Endothelial cell of umbilical vein (primary cell): ENCODE results near the gene DNAH11. TPM values are rescaled to one million over a fixed set of nuclear protein-coding genes. Genes with fewer than 3 reads are reported as not detected.

Experiments
- BruUV-seq: library from RNA; stranded (reverse); fragments of 400-500 nt; replicated peaks from 2 replicates; lab custom pipeline; 2021; lab: Mats Ljungman, UMichigan
- CTCF ChIA-PET: fragments of 300-600, 350-600 bp; sonication (Branson Sonifier 250); formaldehyde crosslinking; loops from one replicate; lab custom pipeline; 2021; ENCODE audit warnings: antibody characterized with exemption, inconsistent platforms; lab: Charles Lee
- POLR2A ChIA-PET: fragments of 300-600, 350-600 bp; sonication (Branson Sonifier 250); formaldehyde crosslinking; loops from one replicate; lab custom pipeline; 2021; ENCODE audit warnings: antibody characterized with exemption, inconsistent platforms; lab: Charles Lee
- DNase-seq: peaks from one replicate; pipeline ENCODE4 v3.0.0-alpha.2; 2011; ENCODE audit warnings: low read depth, low spot score
- FAIRE-seq: peaks from 2 replicates; lab custom pipeline; 2011; peaks lifted over from hg19 to GRCh38; lab: Jason Lieb, UNC
- H2AFZ ChIP-seq: 2 replicates; pipeline ENCODE4 v1.6.0; 2012; ENCODE audit warnings: low read depth, low read length, control low read depth, inconsistent platforms
- H3K27ac ChIP-seq: 2 replicates; pipeline ENCODE4 v1.5.1; 2011; ENCODE audit warnings: low read depth, mild to moderate bottlenecking, control low read depth, low read length, moderate library complexity; ENCODE audit not compliant: insufficient read depth
- H3K27me3 ChIP-seq, 2 experiments: 2 replicates each; pipeline versions ENCODE4 v1.6.0 to v1.6.1; 2011; ENCODE audit warnings: low read length in 2 of 2, mixed read lengths in 1 of 2; ENCODE audit not compliant: control insufficient read depth in 2 of 2, insufficient read depth in 2 of 2
- H3K36me3 ChIP-seq, 2 experiments: 2 replicates in 1 of 2; 3 replicates in 1 of 2; pipeline ENCODE4 v1.5.1; 2011; ENCODE audit warnings: low read length in 2 of 2, mild to moderate bottlenecking in 1 of 2, moderate library complexity in 1 of 2; ENCODE audit not compliant: control insufficient read depth in 2 of 2, insufficient read depth in 2 of 2; ENCODE audit errors: extremely low read depth in 1 of 2
- H3K4me1 ChIP-seq: 3 replicates; pipeline ENCODE4 v1.5.1; 2011; ENCODE audit warnings: mild to moderate bottlenecking, low read length; ENCODE audit not compliant: control insufficient read depth, insufficient read depth; ENCODE audit errors: extremely low read depth
- H3K4me2 ChIP-seq: 2 replicates; pipeline ENCODE4 v1.6.1; 2011; ENCODE audit warnings: low read length, control low read depth, mixed read lengths; ENCODE audit not compliant: insufficient read depth
- H3K4me3 ChIP-seq, 3 experiments: fragments of 200-600 bp in 1 of 3; sonication (generic), shearing (Covaris generic) in 1 of 3; replicated peaks in 1 of 3; 2 replicates each; pipeline ENCODE4 v1.5.1; 2011 to 2016; ENCODE audit warnings: control low read depth in 3 of 3, low read length in 3 of 3, mild to moderate bottlenecking in 2 of 3, inconsistent platforms in 1 of 3, low read depth in 1 of 3, moderate library complexity in 1 of 3; ENCODE audit not compliant: insufficient read depth in 1 of 3
- H3K79me2 ChIP-seq: 2 replicates; pipeline ENCODE4 v1.6.0; 2012; ENCODE audit warnings: low read length, inconsistent platforms; ENCODE audit not compliant: control insufficient read depth, insufficient read depth
- H3K9ac ChIP-seq: replicated peaks from 2 replicates; pipeline ENCODE3; 2011; ENCODE audit warnings: low read length, control low read depth; ENCODE audit not compliant: insufficient read depth; ENCODE audit errors: extremely low read depth
- H3K9me1 ChIP-seq: replicated peaks from 3 replicates; pipeline ENCODE4 v1.6.0; 2011; ENCODE audit warnings: mild to moderate bottlenecking, low read length; ENCODE audit not compliant: control insufficient read depth, insufficient read depth; ENCODE audit errors: extremely low read depth
- H3K9me3 ChIP-seq: replicated peaks from 2 replicates; pipeline ENCODE4 v1.5.1; 2012; ENCODE audit warnings: low read length, inconsistent platforms; ENCODE audit not compliant: control insufficient read depth, insufficient read depth
- H4K20me1 ChIP-seq: replicated peaks from 2 replicates; pipeline ENCODE3; 2011; ENCODE audit warnings: mild to moderate bottlenecking, low read length; ENCODE audit not compliant: control insufficient read depth, insufficient read depth; ENCODE audit errors: extremely low read depth
- EZH2 ChIP-seq: IDR thresholded peaks from 2 replicates; pipeline ENCODE4 v1.6.1; 2012; ENCODE audit warnings: borderline replicate concordance, low read depth, mild to moderate bottlenecking, moderate library complexity, low read length, inconsistent platforms; ENCODE audit not compliant: severe bottlenecking
- FOS ChIP-seq: IDR thresholded peaks from 2 replicates; pipeline ENCODE4 v1.6.1; 2011; ENCODE audit warnings: mild to moderate bottlenecking, low read length, moderate library complexity, borderline replicate concordance; ENCODE audit not compliant: insufficient read depth
- GATA2 ChIP-seq: IDR thresholded peaks from 2 replicates; pipeline ENCODE4 v1.7.0; 2011; ENCODE audit warnings: low read depth, mild to moderate bottlenecking, moderate library complexity, mixed read lengths, low read length; ENCODE audit not compliant: insufficient read length, insufficient read depth
- JUN ChIP-seq: IDR thresholded peaks from 2 replicates; pipeline ENCODE4 v1.6.1; 2011; ENCODE audit warnings: borderline replicate concordance, low read depth; ENCODE audit not compliant: insufficient read length, insufficient read depth
- MYC ChIP-seq: IDR thresholded peaks from one replicate; pipeline ENCODE4 v1.6.1; 2011; ENCODE audit warnings: mild to moderate bottlenecking, low read depth, low read length
- POLR2A ChIP-seq: IDR thresholded peaks from 2 replicates; pipeline ENCODE4 v1.6.1; 2012; ENCODE audit warnings: low read depth, mild to moderate bottlenecking, control low read depth, low read length
- POLR2AphosphoS5 ChIP-seq: IDR thresholded peaks from 2 replicates; pipeline ENCODE4 v1.6.1; 2012; ENCODE audit warnings: low read depth, mild to moderate bottlenecking, control low read depth, low read length, moderate library complexity; ENCODE audit not compliant: insufficient read depth
- dilution Hi-C: fragments of 300-500 bp; cut with MboI; formaldehyde crosslinking; loops from one replicate; pipeline ENCODE4 v1.15.0; 2019; ENCODE audit warnings: low sequenced_read_pairs; ENCODE audit not compliant: extremely low pct_ligation_motif_present
- intact Hi-C: fragments of 100-400 bp; cut with micrococcal nuclease; formaldehyde crosslinking; loops from one replicate; pipeline ENCODE4 v1.10.0; 2022
- polyA plus RNA-seq, 4 experiments: library from polyadenylated mRNA; depleted of rRNA in 3 of 4; stranded (reverse) in 3 of 4; unstranded in 1 of 4; fragments of >200 nt; gene quantifications; 2 replicates each; pipeline versions ENCODE4 v1.2.1 to v1.2.3, GENCODE V29; 2011 to 2012; ENCODE audit warnings: missing spikeins in 1 of 4
- total RNA-seq: library from RNA; stranded (reverse); gene quantifications from 2 replicates; pipeline ENCODE4 v1.2.3, GENCODE V29; 2021
- TF ChIP-seq, protein P1 (sequence below), 2 donors: IDR thresholded peaks; 1 replicate in 1 of 2; 2 replicates in 1 of 2; pipeline ENCODE4 v1.5.1; 2011; ENCODE audit warnings: low read length in 2 of 2, mild to moderate bottlenecking in 2 of 2, moderate library complexity in 2 of 2, control low read depth in 1 of 2, inconsistent platforms in 1 of 2, low read depth in 1 of 2; ENCODE audit not compliant: insufficient read depth in 1 of 2; ENCODE audit errors: extremely low read depth in 1 of 2
- TF ChIP-seq, protein P2 (sequence below): IDR thresholded peaks from 2 replicates; pipeline ENCODE4 v1.6.1; 2011; ENCODE audit not compliant: insufficient read depth, insufficient read length

Gene DNAH11
- total and polyA plus RNA-seq, 2 donors (not counting 3 experiments of a cell fraction or from before 2014, with no cell fraction given) = 0.69 to 0.91 TPM

DNA sequence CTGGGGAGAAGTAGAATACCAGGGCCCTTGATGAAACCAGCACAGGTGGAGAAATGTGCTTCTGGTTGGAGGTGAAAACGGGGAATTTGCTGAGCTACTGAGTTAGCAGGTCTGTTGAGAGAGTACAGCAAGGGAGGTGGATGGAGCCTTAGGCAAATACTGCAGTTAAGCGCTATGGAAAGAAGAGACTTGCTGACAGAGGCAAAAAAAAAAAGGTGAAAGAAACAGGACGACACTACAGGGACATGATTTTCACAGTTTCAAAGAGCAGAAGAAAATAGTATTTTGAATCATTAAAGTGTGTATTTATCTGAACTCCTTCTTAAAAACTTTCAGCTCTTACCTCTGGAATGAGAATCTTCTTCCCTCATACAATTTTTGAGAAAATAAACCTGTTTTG lies 159.5 kb downstream of the DNAH11 start:
- H4K20me1 ChIP-seq = no peaks in the 10 kb centered on the region
- FAIRE-seq (no peak), DNase-seq (no peak)
- dilution Hi-C loops (no loop called here), intact Hi-C loops (no loop called here)
- no peak overlapping the region for H3K4me2 ChIP-seq
- no peak overlapping the region for H3K27ac ChIP-seq
- no peaks in the 10 kb centered on the region for H3K4me1 ChIP-seq
- no peaks in the 10 kb centered on the region for H3K27me3 ChIP-seq
- no peaks in the 10 kb centered on the region for H3K36me3 ChIP-seq
- no peaks in the 10 kb centered on the region for H3K79me2 ChIP-seq
- POLR2A ChIA-PET = no interaction called here
- no peak overlapping the region for H3K9ac ChIP-seq
- H3K4me3 ChIP-seq = no peak overlapping the region
- H3K9me1 ChIP-seq = no peaks in the 10 kb centered on the region
- no peaks in the 10 kb centered on the region for H3K9me3 ChIP-seq
- no peak overlapping the region for H2AFZ ChIP-seq
- no TSS peak for BruUV-seq
- TF ChIP-seq POLR2AphosphoS5 (no peak), POLR2A (no peak), JUN (no peak), EZH2 (no peak), MYC (no peak), FOS (no peak), GATA2 (no peak)
- TF ChIP-seq, protein P1, sequence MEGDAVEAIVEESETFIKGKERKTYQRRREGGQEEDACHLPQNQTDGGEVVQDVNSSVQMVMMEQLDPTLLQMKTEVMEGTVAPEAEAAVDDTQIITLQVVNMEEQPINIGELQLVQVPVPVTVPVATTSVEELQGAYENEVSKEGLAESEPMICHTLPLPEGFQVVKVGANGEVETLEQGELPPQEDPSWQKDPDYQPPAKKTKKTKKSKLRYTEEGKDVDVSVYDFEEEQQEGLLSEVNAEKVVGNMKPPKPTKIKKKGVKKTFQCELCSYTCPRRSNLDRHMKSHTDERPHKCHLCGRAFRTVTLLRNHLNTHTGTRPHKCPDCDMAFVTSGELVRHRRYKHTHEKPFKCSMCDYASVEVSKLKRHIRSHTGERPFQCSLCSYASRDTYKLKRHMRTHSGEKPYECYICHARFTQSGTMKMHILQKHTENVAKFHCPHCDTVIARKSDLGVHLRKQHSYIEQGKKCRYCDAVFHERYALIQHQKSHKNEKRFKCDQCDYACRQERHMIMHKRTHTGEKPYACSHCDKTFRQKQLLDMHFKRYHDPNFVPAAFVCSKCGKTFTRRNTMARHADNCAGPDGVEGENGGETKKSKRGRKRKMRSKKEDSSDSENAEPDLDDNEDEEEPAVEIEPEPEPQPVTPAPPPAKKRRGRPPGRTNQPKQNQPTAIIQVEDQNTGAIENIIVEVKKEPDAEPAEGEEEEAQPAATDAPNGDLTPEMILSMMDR (IDR thresholded peaks at IDR 0.05; ENCODE audit: extremely low read depth in 1 of 2, insufficient read depth in 1 of 2, low read depth in 1 of 2, low read length in 2 of 2) = no peak
- TF ChIP-seq, protein P2, sequence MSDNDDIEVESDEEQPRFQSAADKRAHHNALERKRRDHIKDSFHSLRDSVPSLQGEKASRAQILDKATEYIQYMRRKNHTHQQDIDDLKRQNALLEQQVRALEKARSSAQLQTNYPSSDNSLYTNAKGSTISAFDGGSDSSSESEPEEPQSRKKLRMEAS = no peak
- CTCF ChIA-PET = no interaction called here
